Head of caudate nucleus (tissue), 42 donors: Measurements from ENCODE around the gene GPR17.

Source experiments
- DNase-seq, 42 donors: peaks; one replicate each; pipeline versions ENCODE4 v3.0.0 to v3.0.0-alpha.2; 2020 to 2021; ENCODE audit warnings: mixed read lengths in 7 of 42
- intact Hi-C: fragments of 100-400 bp; cut with DNase I; formaldehyde crosslinking; loops from one replicate; pipeline ENCODE4 v1.15.0; 2022

Gene GPR17

GRCh38 chr2:127636248-127637235 is 9.4 kb upstream of the GPR17 start:
- intact Hi-C loops, result no loop called here
- no peak for DNase-seq

- no peak for DNase-seq
- intact Hi-C loops, result no loop called here
Measured at GRCh38 chr2:127637236-127637630, 8.7 kb upstream of the GPR17 start.

GRCh38 chr2:127637725-127638252 is 8.2 kb upstream of the GPR17 start:
- DNase-seq, result no peak
- intact Hi-C loops, result no loop called here

GRCh38 chr2:127638361-127639110 is 7.4 kb upstream of the GPR17 start:
- intact Hi-C loops, result no loop called here
- no peak for DNase-seq

GRCh38 chr2:127639111-127639474 is 6.9 kb upstream of the GPR17 start:
- DNase-seq, result no peak
- intact Hi-C loops, result no loop called here

GRCh38 chr2:127640082-127641072 is 5.6 kb upstream of the GPR17 start:
- intact Hi-C loops, result no loop called here
- DNase-seq, result peak in 5 of 42 donors; percentile 16 to 49 (median 36)

- intact Hi-C loops, result no loop called here
- no peak for DNase-seq
Measured at GRCh38 chr2:127641133-127641532, 4.8 kb upstream of the GPR17 start.

GRCh38 chr2:127641846-127642507 is 4.0 kb upstream of the GPR17 start:
- intact Hi-C loops, result no loop called here

GRCh38 chr2:127642706-127643438 is 3.1 kb upstream of the GPR17 start:
- intact Hi-C loops, result no loop called here
- no peak for DNase-seq

More at GRCh38 chr2:127641846-127642507, 4.0 kb upstream of the GPR17 start:
- no peak for DNase-seq

GRCh38 chr2:127643439-127644065 is 2.4 kb upstream of the GPR17 start:
- intact Hi-C loops, result no loop called here
- DNase-seq, result peak in 3 of 42 donors; percentile 24 to 55 (median 28)

GRCh38 chr2:127644066-127645025 is 1.6 kb upstream of the GPR17 start:
- intact Hi-C loops, result loop anchor here (5.0 kb wide), 1 partner anchor 58 kb away; the partner anchor contains the start of gene SFT2D3

GRCh38 chr2:127645026-127645394 is 943 bp upstream of the GPR17 start:
- intact Hi-C loops, result loop anchor here (5.0 kb wide), 1 partner anchor 57 kb away; the partner anchor contains the start of gene SFT2D3

More at GRCh38 chr2:127644066-127645025, 1.6 kb upstream of the GPR17 start:
- DNase-seq, result peak in 10 of 42 donors; percentile 17 to 67 (median 44)

GRCh38 chr2:127646487-127647241 is 711 bp downstream of the GPR17 start:
- intact Hi-C loops, result loop anchor here (5.0 kb wide), 1 partner anchor 56 kb away; the partner anchor contains the start of gene SFT2D3
- no peak for DNase-seq

More at GRCh38 chr2:127645026-127645394, 943 bp upstream of the GPR17 start:
- DNase-seq, result no peak
